Right atrium auricular region (tissue), 2 donors: ENCODE data around the gene MOSMO. TPM values are rescaled to one million over a fixed set of nuclear protein-coding genes. Genes with fewer than 3 reads are reported as not detected.

Experiments used
- DNase-seq: peaks from one replicate; pipeline ENCODE4 v3.0.0-alpha.2; 2019; ENCODE audit warnings: low spot score
- H3K27ac ChIP-seq, 2 donors: fragments of 200-600 bp; sonication (generic); 1 replicate in 1 of 2; 2 replicates in 1 of 2; pipeline ENCODE4 v1.5.1; 2016 to 2019
- H3K27me3 ChIP-seq, 2 donors: fragments of 200-600 bp; sonication (generic); one replicate each; pipeline versions ENCODE4 v1.5.1 to v1.6.0; 2017 to 2019
- H3K36me3 ChIP-seq: fragments of 200-600 bp; sonication (generic); one replicate; pipeline ENCODE4 v1.5.1; 2016
- H3K4me1 ChIP-seq, 2 donors: fragments of 200-600 bp; sonication (generic); one replicate each; pipeline versions ENCODE4 v1.5.1 to v1.6.0; 2017 to 2019
- H3K4me3 ChIP-seq, 2 donors: fragments of 200-600 bp; sonication (generic); 1 replicate in 1 of 2; 2 replicates in 1 of 2; pipeline ENCODE4 v1.5.1; 2017 to 2019; ENCODE audit warnings: mild to moderate bottlenecking in 1 of 2, moderate library complexity in 1 of 2
- H3K9me3 ChIP-seq, 2 donors: fragments of 200-600 bp; sonication (generic); one replicate each; pipeline ENCODE4 v1.5.1; 2019
- CTCF ChIP-seq, 2 donors: fragments of 200-600 bp; sonication (generic); IDR thresholded peaks; one replicate each; pipeline ENCODE4 v1.5.1; 2019; ENCODE audit warnings: antibody characterized with exemption in 2 of 2
- total RNA-seq, 2 donors: library from RNA; depleted of rRNA; stranded (reverse); fragments of >200 nt; gene quantifications; one replicate each; pipeline ENCODE4 v1.1.0, GENCODE V29; 2016

MOSMO gene
- total RNA-seq, 2 donors from 2014 or later, result 10.9 to 12.1 TPM

GRCh38 chr16:22071331-22071910 is 63.5 kb downstream of the MOSMO start:
- Histone ChIP-seq H3K27me3 (no peaks in the 10 kb centered on the region), H3K9me3 (no peaks in the 10 kb centered on the region), H3K36me3 (peaks cover 6% of the 10 kb centered on the region), H3K4me3 (no peak overlapping the region), H3K4me1 (peaks cover 0 to 18% of the 10 kb centered on the region in 2 donors), H3K27ac (no peak overlapping the region)
- no peak for DNase-seq
- TF ChIP-seq CTCF (IDR thresholded peaks at IDR 0.05), result no peak

GRCh38 chr16:22073350-22073749 is 65.4 kb downstream of the MOSMO start:
- peaks cover 0 to 18% of the 10 kb centered on the region in 2 donors for H3K4me1 ChIP-seq
- DNase-seq, result no peak
- no peaks in the 10 kb centered on the region for H3K27me3 ChIP-seq
- H3K4me3 ChIP-seq, result no peak overlapping the region
- H3K36me3 ChIP-seq, result peaks cover 6% of the 10 kb centered on the region
- H3K27ac ChIP-seq, result no peak overlapping the region
- TF ChIP-seq CTCF (IDR thresholded peaks at IDR 0.05), result no peak
- H3K9me3 ChIP-seq, result no peaks in the 10 kb centered on the region

- TF ChIP-seq CTCF (IDR thresholded peaks at IDR 0.05), result no peak
- no peak overlapping the region for H3K4me3 ChIP-seq
- peaks cover 0 to 15% of the 10 kb centered on the region in 2 donors for H3K4me1 ChIP-seq
- peaks cover 6% of the 10 kb centered on the region for H3K36me3 ChIP-seq
- H3K27me3 ChIP-seq, result no peaks in the 10 kb centered on the region
- no peak overlapping the region for H3K27ac ChIP-seq
- DNase-seq, result no peak
- H3K9me3 ChIP-seq, result no peaks in the 10 kb centered on the region
These were observed 67.3 kb downstream of the MOSMO start for GRCh38 chr16:22075043-22075757.

- DNase-seq, result no peak
- Histone ChIP-seq H3K27ac (no peak overlapping the region), H3K4me1 (peaks cover 0 to 9% of the 10 kb centered on the region in 2 donors), H3K4me3 (no peak overlapping the region), H3K27me3 (no peaks in the 10 kb centered on the region), H3K36me3 (peaks cover 6% of the 10 kb centered on the region), H3K9me3 (no peaks in the 10 kb centered on the region)
- no peak for TF ChIP-seq CTCF (IDR thresholded peaks at IDR 0.05)
These were observed 67.9 kb downstream of the MOSMO start for GRCh38 chr16:22075776-22076175.

- Histone ChIP-seq H3K27me3 (no peaks in the 10 kb centered on the region), H3K9me3 (no peaks in the 10 kb centered on the region), H3K36me3 (peaks cover 6% of the 10 kb centered on the region), H3K27ac (no peak overlapping the region), H3K4me1 (no peaks in the 10 kb centered on the region), H3K4me3 (no peak overlapping the region)
- peak; percentile 83 to 88 for TF ChIP-seq CTCF (IDR thresholded peaks at IDR 0.05)
- peak; percentile 82 for DNase-seq
These were observed 69.9 kb downstream of the MOSMO start for GRCh38 chr16:22077700-22078313.
